Ascending aorta (tissue), 2 donors: ENCODE data around the gene DYNC1I2. TPM values are rescaled to one million over a fixed set of nuclear protein-coding genes. Genes with fewer than 3 reads are reported as not detected.

Experiments
- DNase-seq, 2 donors: peaks; one replicate each; pipeline ENCODE4 v3.0.0-alpha.2; 2019; ENCODE audit warnings: low spot score in 2 of 2
- H3K27ac ChIP-seq, 2 donors: fragments of 200-600 bp; sonication (generic); one replicate each; pipeline ENCODE4 v1.5.1; 2016 to 2017; ENCODE audit warnings: mild to moderate bottlenecking in 1 of 2
- H3K27me3 ChIP-seq: fragments of 200-600 bp; sonication (generic); one replicate; pipeline ENCODE4 v1.5.1; 2017
- H3K36me3 ChIP-seq, 2 donors: fragments of 200-600 bp; sonication (generic); one replicate each; pipeline ENCODE4 v1.5.1; 2016
- H3K4me1 ChIP-seq, 2 donors: fragments of 200-600 bp; sonication (generic); one replicate each; pipeline ENCODE4 v1.5.1; 2016 to 2017; ENCODE audit warnings: mild to moderate bottlenecking in 1 of 2
- H3K4me3 ChIP-seq, 2 donors: fragments of 200-600 bp; sonication (generic); one replicate each; pipeline ENCODE4 v1.5.1; 2016 to 2017; ENCODE audit warnings: mild to moderate bottlenecking in 1 of 2
- H3K9me3 ChIP-seq, 2 donors: fragments of 200-600 bp; sonication (generic); one replicate each; pipeline ENCODE4 v1.5.1; 2016
- CTCF ChIP-seq, 3 experiments: fragments of 200-600 bp in 2 of 3; fragments of 450-650 bp in 1 of 3; sonication (generic) in 2 of 3; IDR thresholded peaks; one replicate each; pipeline ENCODE4 v1.5.1; 2016 to 2019; ENCODE audit warnings: antibody characterized with exemption in 3 of 3, mild to moderate bottlenecking in 1 of 3, moderate library complexity in 1 of 3
- intact Hi-C: fragments of 100-400 bp; cut with DNase I; formaldehyde crosslinking; loops from one replicate; pipeline ENCODE4 v1.15.1; 2023
- total RNA-seq: library from RNA; depleted of rRNA; stranded (reverse); fragments of >200 nt; gene quantifications from one replicate; pipeline ENCODE4 v1.1.0, GENCODE V29; 2016

DYNC1I2 gene
- total RNA-seq = 81.0 TPM

GRCh38 chr2:171687287-171688128, at the start of gene DYNC1I2:
Gene DYNC1I2, plus strand, starts transcription at chr2:171687469. Its CDS starts 2,687 bp downstream, at chr2:171690156.
- H3K27ac ChIP-seq = peak within 1 kb of the TSS; percentile 84 to 92
- H3K4me3 ChIP-seq = peak within 1 kb of the TSS; percentile 76 to 85
- TF ChIP-seq CTCF (IDR thresholded peaks at IDR 0.05) = no peak
- H3K27me3 ChIP-seq = no peaks in the 10 kb centered on the region
- H3K4me1 ChIP-seq = peaks cover 0 to 9% of the 10 kb centered on the region in 2 donors
- peak; percentile 70 to 96 for DNase-seq
- H3K9me3 ChIP-seq = no peaks in the 10 kb centered on the region
- H3K36me3 ChIP-seq = peaks cover 0 to 16% of the 10 kb centered on the region in 2 donors
- intact Hi-C loops = loop anchor here (1.0 to 10.0 kb wide), 9 partner anchors 115 to 870 kb away; partner anchors contain the start of genes CYBRD1, DCAF17, GORASP2 and HAT1

- no peak for DNase-seq
- Histone ChIP-seq H3K9me3 (no peaks in the 10 kb centered on the region), H3K4me3 (no peak overlapping the region), H3K36me3 (no peaks in the 10 kb centered on the region), H3K27ac (no peak overlapping the region), H3K27me3 (no peaks in the 10 kb centered on the region), H3K4me1 (no peaks in the 10 kb centered on the region)
- TF ChIP-seq CTCF (IDR thresholded peaks at IDR 0.05) = no peak
- intact Hi-C loops = no loop called here
Observed at GRCh38 chr2:171651667-171652415, 35.4 kb upstream of the DYNC1I2 start.

GRCh38 chr2:171652416-171652785, 34.9 kb upstream of the DYNC1I2 start:
- no peaks in the 10 kb centered on the region for H3K27me3 ChIP-seq
- TF ChIP-seq CTCF (IDR thresholded peaks at IDR 0.05) = no peak
- H3K36me3 ChIP-seq = no peaks in the 10 kb centered on the region
- H3K4me1 ChIP-seq = no peaks in the 10 kb centered on the region
- intact Hi-C loops = no loop called here
- H3K4me3 ChIP-seq = no peak overlapping the region
- no peak overlapping the region for H3K27ac ChIP-seq
- DNase-seq = no peak
- no peaks in the 10 kb centered on the region for H3K9me3 ChIP-seq

GRCh38 chr2:171655586-171655985, 31.7 kb upstream of the DYNC1I2 start:
- H3K36me3 ChIP-seq = no peaks in the 10 kb centered on the region
- H3K27ac ChIP-seq = no peak overlapping the region
- H3K9me3 ChIP-seq = no peaks in the 10 kb centered on the region
- H3K27me3 ChIP-seq = no peaks in the 10 kb centered on the region
- DNase-seq = no peak
- H3K4me1 ChIP-seq = no peaks in the 10 kb centered on the region
- intact Hi-C loops = no loop called here
- H3K4me3 ChIP-seq = no peak overlapping the region
- no peak for TF ChIP-seq CTCF (IDR thresholded peaks at IDR 0.05)

GRCh38 chr2:171667041-171667440, 20.2 kb upstream of the DYNC1I2 start:
- Histone ChIP-seq H3K4me1 (no peaks in the 10 kb centered on the region), H3K27me3 (no peaks in the 10 kb centered on the region), H3K9me3 (no peaks in the 10 kb centered on the region), H3K27ac (no peak overlapping the region), H3K4me3 (no peak overlapping the region), H3K36me3 (no peaks in the 10 kb centered on the region)
- intact Hi-C loops = no loop called here
- no peak for TF ChIP-seq CTCF (IDR thresholded peaks at IDR 0.05)
- DNase-seq = no peak
